OCI-LY7 (cell line): ENCODE results near the gene TTC31.

Experiments used
- EZH2phosphoT487 ChIP-seq: fragments of 200-600 bp; sonication (generic); IDR thresholded peaks from 2 replicates; pipeline ENCODE4 v1.6.1; 2018; ENCODE audit warnings: low read depth, borderline replicate concordance, mild to moderate bottlenecking, mixed run types, antibody characterized with exemption, low read length, moderate library complexity, mixed read lengths
- TF ChIP-seq, protein P1 (sequence below): fragments of 200-600 bp; sonication (generic); conservative IDR thresholded peaks from 2 replicates; pipeline ENCODE4 v1.5.1; 2014; ENCODE audit warnings: mild to moderate bottlenecking, antibody characterized with exemption, low read length, moderate library complexity, mixed read lengths

DNA sequence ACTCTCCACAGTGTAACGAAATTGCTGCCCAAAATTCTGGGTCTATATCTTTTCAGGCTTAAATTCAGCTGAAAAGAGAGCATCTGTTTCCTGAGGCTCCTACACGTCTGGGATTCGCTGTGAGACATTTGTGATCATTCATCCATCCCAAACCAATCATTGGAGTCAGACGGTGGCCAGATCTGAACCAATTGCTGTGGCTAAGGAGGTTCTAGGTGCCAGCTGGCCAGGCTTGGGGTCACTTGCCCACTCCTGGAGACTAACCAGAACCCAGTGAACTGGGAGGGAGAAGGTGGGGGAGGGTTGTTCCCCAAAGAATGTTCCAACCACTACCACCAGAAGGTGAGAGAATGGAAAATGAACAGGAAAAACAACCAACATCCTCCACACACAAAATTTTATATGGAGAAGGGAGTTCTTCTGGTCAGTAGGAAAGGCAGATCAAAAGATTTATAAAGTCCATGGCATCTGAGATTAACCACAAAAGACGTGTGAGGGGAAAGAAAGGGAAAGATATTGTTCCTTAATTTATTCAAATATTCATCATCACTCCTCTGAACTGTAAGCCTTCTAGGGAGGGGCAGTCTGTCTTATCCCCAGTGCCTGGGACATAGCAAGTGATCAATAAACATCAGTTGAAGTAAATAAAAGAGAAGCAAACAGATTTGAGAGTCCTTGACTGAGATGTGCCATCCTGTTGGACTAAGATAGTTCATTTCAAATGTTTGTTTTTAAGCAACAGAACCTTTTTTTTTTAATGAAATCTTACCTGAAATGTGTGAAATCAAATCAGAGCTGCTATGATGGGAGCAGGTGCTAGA, 38.2 kb upstream of the TTC31 start:
- TF ChIP-seq, protein P1, sequence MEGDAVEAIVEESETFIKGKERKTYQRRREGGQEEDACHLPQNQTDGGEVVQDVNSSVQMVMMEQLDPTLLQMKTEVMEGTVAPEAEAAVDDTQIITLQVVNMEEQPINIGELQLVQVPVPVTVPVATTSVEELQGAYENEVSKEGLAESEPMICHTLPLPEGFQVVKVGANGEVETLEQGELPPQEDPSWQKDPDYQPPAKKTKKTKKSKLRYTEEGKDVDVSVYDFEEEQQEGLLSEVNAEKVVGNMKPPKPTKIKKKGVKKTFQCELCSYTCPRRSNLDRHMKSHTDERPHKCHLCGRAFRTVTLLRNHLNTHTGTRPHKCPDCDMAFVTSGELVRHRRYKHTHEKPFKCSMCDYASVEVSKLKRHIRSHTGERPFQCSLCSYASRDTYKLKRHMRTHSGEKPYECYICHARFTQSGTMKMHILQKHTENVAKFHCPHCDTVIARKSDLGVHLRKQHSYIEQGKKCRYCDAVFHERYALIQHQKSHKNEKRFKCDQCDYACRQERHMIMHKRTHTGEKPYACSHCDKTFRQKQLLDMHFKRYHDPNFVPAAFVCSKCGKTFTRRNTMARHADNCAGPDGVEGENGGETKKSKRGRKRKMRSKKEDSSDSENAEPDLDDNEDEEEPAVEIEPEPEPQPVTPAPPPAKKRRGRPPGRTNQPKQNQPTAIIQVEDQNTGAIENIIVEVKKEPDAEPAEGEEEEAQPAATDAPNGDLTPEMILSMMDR: no peak
- no peak for TF ChIP-seq EZH2phosphoT487
